ENCODE measurements around the gene ZER1. TPM values are rescaled to one million over a fixed set of nuclear protein-coding genes. Genes with fewer than 3 reads are reported as not detected.
"Not testable (repeated sequence)": the region's sequence is repeated elsewhere in the genome, so short reads cannot be mapped to it uniquely, and the experiment has no call there.

Gene ZER1
- total and polyA plus RNA-seq, 12 donors, result 24.3 to 71.1 (median 58.9) TPM

DNA sequence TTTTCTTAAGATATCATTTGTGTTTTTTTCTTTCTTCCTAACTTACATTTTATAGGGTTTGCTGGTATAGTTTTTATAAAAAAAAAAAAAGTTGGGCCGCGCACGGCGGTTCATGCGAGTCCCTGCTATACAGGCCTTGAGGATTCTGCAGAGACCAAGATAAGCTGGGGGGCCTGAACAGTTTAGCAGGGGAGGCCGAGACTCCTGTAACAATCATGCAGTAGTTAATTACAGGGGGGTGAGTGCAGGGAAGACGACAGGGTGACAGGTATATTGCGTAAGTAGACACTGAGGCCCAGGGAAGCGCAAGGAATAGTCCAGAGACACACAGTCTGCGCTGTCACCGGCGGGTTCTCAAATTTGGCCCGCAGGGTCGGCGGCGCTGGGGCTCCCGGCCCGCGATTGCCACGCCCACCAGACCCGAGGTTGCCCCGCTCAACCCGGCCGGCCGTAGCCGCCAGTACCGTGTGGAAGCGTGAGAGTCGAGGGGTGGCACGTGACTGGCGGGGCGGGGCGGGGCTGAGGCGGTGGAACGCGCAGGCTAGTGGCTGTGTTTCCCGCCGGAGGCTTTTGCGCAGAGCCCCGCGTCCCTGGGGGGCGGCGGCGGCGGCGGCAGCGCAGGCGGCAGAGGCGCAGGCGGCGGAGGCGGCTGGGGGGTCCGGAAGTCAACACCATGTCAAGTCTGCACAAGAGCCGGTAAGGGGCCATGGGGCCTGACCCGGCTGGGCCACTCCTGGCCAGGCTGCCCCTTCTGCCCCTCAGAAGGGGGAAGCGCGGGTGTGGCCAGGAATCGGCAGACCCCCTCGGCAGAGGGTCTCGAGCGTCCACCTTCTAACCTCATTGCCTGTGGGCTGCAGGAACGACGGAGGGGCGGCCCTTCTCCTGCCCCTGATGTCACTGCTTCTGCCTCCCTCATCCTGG lies 15.2 kb upstream of the ZER1 start, which contains the start of gene TBC1D13:
Gene TBC1D13, plus strand, starts transcription at position 573 of the 921 bp plus-strand sequence. Its CDS starts 101 bp downstream, at position 674.
- Histone ChIP-seq H3K27me3 (no peaks in the 10 kb centered on the region), H3K4me3 (peak within 1 kb of the TSS; percentile 85 to 100 (median 96)), H3K4me1 (peaks cover 8 to 30% (median 19%) of the 10 kb centered on the region in 9 donors), H3K9me3 (peaks cover 0 to 3% (median 0%) of the 10 kb centered on the region in 11 donors), H3K27ac (peak within 1 kb of the TSS; percentile 71 to 95 (median 89)), H3K36me3 (peaks cover 0 to 34% (median 12%) of the 10 kb centered on the region in 9 donors)
- no peak for TF ChIP-seq CTCF (IDR thresholded peaks at IDR 0.05)
- peak; percentile 90 to 91 for DNase-seq
- intact Hi-C loops (cut with DNase I), result loop anchor here in 4 of 10 donors (1.0 to 2.0 kb wide), 4 partner anchors 14 to 32 kb away; partner anchors contain the start of genes ENDOG (in 1 of the 4) and ZER1 (in 1 of the 4)
- WGBS, 2 donors, result 8% methylated on average over 60 to 64 of the region's 64 CpGs
- ATAC-seq, result peak; percentile 96 to 98 (median 97)

DNA sequence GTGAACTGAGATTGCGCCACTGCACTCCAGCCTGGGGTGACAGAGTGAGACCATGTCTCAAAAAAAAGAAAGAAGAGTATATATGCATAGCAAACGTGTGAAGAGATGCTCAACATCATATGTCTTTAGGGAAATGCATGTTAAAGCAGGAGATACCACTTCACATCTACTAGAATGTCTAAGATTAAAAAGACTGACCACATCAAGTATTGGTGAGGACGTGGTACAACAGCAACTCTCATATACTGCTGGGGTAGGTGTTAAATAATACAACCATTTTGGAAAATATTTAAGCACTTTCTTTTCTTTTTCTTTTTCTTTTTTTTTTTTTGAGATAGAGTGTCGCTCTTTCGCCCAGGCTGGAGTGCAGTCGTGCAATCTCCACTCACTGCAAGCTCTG lies 13.7 kb upstream of the ZER1 start:
- no peaks in the 10 kb centered on the region for H3K27me3 ChIP-seq
- TF ChIP-seq CTCF (IDR thresholded peaks at IDR 0.05), result no peak
- DNase-seq, result no peak
- intact Hi-C loops (cut with DNase I), result no loop called here
- H3K9me3 ChIP-seq, result peaks cover 0 to 10% (median 0%) of the 10 kb centered on the region in 11 donors
- H3K4me3 ChIP-seq, result no peak overlapping the region
- H3K4me1 ChIP-seq, result peaks cover 8 to 30% (median 19%) of the 10 kb centered on the region in 9 donors
- 93 to 96% methylated on average over 6 of the region's 6 CpGs for WGBS, 2 donors
- no peak for ATAC-seq
- H3K27ac ChIP-seq, result no peak overlapping the region
- H3K36me3 ChIP-seq, result peaks cover 0 to 20% (median 0%) of the 10 kb centered on the region in 9 donors

- H3K27me3 ChIP-seq, result no peaks in the 10 kb centered on the region
- 90 to 100% methylated on average over 1 of the region's 1 CpG for WGBS, 2 donors
- intact Hi-C loops (cut with DNase I), result no loop called here
- peaks cover 0 to 18% (median 8%) of the 10 kb centered on the region in 9 donors for H3K4me1 ChIP-seq
- no peak for ATAC-seq
- DNase-seq, result no peak
- no peaks in the 10 kb centered on the region for H3K36me3 ChIP-seq
- no peak for TF ChIP-seq CTCF (IDR thresholded peaks at IDR 0.05)
- no peak overlapping the region for H3K4me3 ChIP-seq
- H3K9me3 ChIP-seq, result peaks cover 0 to 10% (median 0%) of the 10 kb centered on the region in 11 donors
- H3K27ac ChIP-seq, result peak overlapping the region in 1 of 10 donors; percentile 59
Measured at GRCh38 chr9:128782669-128783068, 10.9 kb upstream of the ZER1 start.

GRCh38 chr9:128781187-128782070 lies 9.7 kb upstream of the ZER1 start:
- Histone ChIP-seq H3K27me3 (no peaks in the 10 kb centered on the region), H3K36me3 (no peaks in the 10 kb centered on the region), H3K4me3 (no peak overlapping the region), H3K9me3 (peaks cover 0 to 10% (median 0%) of the 10 kb centered on the region in 11 donors), H3K27ac (no peak overlapping the region), H3K4me1 (peaks cover 0 to 12% (median 2%) of the 10 kb centered on the region in 9 donors)
- no peak for TF ChIP-seq CTCF (IDR thresholded peaks at IDR 0.05)
- intact Hi-C loops (cut with DNase I), result no loop called here
- WGBS, 2 donors, result 78 to 82% methylated on average over 7 of the region's 7 CpGs
- DNase-seq (no peak), ATAC-seq (no peak)

GRCh38 chr9:128780093-128780492 lies 8.4 kb upstream of the ZER1 start:
- intact Hi-C loops (cut with DNase I); H3K27ac ChIP-seq; H3K36me3 ChIP-seq; H3K27me3 ChIP-seq; DNase-seq; ATAC-seq; H3K4me3 ChIP-seq: not testable (repeated sequence)
- Histone ChIP-seq H3K9me3 (peaks cover 0 to 16% (median 3%) of the 10 kb centered on the region in 11 donors), H3K4me1 (peaks cover 0 to 11% (median 0%) of the 10 kb centered on the region in 9 donors)
- 92 to 94% methylated on average over 18 to 22 of the region's 27 CpGs for WGBS, 2 donors
